Cerebellar nuclear complex (tissue), 1 donor: Measurements from ENCODE around the gene TPM2.

Experiments
- DNase-seq, 2 experiments: peaks; one replicate each; lab custom pipeline; 2025; lab: John Stamatoyannopoulos, UW

TPM2 gene

GRCh38 chr9:35718721-35719511 is 29.2 kb upstream of the TPM2 start:
- no peak for DNase-seq

GRCh38 chr9:35717132-35717870 is 27.6 kb upstream of the TPM2 start:
- DNase-seq, result no peak

GRCh38 chr9:35716230-35716629 is 26.5 kb upstream of the TPM2 start:
- DNase-seq, result peak; percentile 71 to 81

GRCh38 chr9:35714579-35715252 is 25.0 kb upstream of the TPM2 start:
- no peak for DNase-seq

- DNase-seq, result no peak
Observed at GRCh38 chr9:35714123-35714522, 24.4 kb upstream of the TPM2 start.

GRCh38 chr9:35713578-35713977 is 23.9 kb upstream of the TPM2 start:
- DNase-seq, result no peak

- DNase-seq, result no peak
Observed at GRCh38 chr9:35712762-35713400, 23.2 kb upstream of the TPM2 start.

GRCh38 chr9:35711501-35712428 is 22.0 kb upstream of the TPM2 start:
- no peak for DNase-seq

GRCh38 chr9:35710818-35711500 is 21.2 kb upstream of the TPM2 start:
- DNase-seq, result no peak

GRCh38 chr9:35708146-35708545 is 18.4 kb upstream of the TPM2 start:
- no peak for DNase-seq

GRCh38 chr9:35706951-35707350 is 17.2 kb upstream of the TPM2 start:
- no peak for DNase-seq

- DNase-seq, result peak; percentile 48 to 73
Observed at GRCh38 chr9:35705836-35706430, 16.2 kb upstream of the TPM2 start.

GRCh38 chr9:35705372-35705771 is 15.6 kb upstream of the TPM2 start:
- DNase-seq, result no peak

GRCh38 chr9:35703906-35704672 is 14.4 kb upstream of the TPM2 start:
- DNase-seq, result no peak

- no peak for DNase-seq
Observed at GRCh38 chr9:35702696-35703095, 13.0 kb upstream of the TPM2 start.

- DNase-seq, result no peak
Observed at GRCh38 chr9:35700942-35701341, 11.2 kb upstream of the TPM2 start.

GRCh38 chr9:35700031-35700430 is 10.3 kb upstream of the TPM2 start:
- DNase-seq, result no peak

GRCh38 chr9:35698231-35698630 is 8.5 kb upstream of the TPM2 start:
- no peak for DNase-seq

GRCh38 chr9:35697486-35697885 is 7.8 kb upstream of the TPM2 start:
- no peak for DNase-seq
